ENCODE data around the gene DLST.
"Not testable (repeated sequence)": the region's sequence is repeated elsewhere in the genome, so short reads cannot be mapped to it uniquely, and the experiment has no call there.

DNA sequence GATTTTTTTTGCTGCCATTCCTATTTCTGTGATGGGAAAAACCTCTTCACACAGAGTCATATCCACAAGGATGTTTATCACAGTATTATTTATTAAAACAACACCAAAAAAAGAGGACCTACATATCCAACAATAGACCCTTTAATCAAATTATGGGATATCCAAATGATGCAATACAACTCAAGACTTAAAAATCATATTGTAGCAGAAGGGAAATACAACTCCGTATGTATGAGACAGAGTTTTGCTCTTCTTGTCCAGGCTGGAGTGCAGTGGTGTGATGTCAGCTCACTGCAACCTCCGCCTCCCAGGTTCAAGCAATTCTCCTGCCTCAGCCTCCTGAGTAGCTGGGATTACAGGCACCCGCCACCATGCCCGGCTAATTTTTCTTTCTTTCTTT is 51.2 kb downstream of the DLST start:
- TF ChIP-seq, protein P1, sequence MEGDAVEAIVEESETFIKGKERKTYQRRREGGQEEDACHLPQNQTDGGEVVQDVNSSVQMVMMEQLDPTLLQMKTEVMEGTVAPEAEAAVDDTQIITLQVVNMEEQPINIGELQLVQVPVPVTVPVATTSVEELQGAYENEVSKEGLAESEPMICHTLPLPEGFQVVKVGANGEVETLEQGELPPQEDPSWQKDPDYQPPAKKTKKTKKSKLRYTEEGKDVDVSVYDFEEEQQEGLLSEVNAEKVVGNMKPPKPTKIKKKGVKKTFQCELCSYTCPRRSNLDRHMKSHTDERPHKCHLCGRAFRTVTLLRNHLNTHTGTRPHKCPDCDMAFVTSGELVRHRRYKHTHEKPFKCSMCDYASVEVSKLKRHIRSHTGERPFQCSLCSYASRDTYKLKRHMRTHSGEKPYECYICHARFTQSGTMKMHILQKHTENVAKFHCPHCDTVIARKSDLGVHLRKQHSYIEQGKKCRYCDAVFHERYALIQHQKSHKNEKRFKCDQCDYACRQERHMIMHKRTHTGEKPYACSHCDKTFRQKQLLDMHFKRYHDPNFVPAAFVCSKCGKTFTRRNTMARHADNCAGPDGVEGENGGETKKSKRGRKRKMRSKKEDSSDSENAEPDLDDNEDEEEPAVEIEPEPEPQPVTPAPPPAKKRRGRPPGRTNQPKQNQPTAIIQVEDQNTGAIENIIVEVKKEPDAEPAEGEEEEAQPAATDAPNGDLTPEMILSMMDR (IDR thresholded peaks at IDR 0.05 in 4 of 5, conservative IDR thresholded peaks at IDR 0.05 in 1 of 5): not testable (repeated sequence)
- not testable (repeated sequence) for TF ChIP-seq POLR2A (IDR thresholded peaks at IDR 0.05)

All from gastrocnemius medialis (tissue), 4 donors.